OCI-LY3 (cell line): Measurements from ENCODE around the gene DUSP16.

ENCODE experiments used
- EZH2phosphoT487 ChIP-seq: fragments of 200-600 bp; shearing (Covaris generic); IDR thresholded peaks from 2 replicates; pipeline ENCODE4 v1.6.1; 2018; ENCODE audit warnings: antibody characterized with exemption, mixed run types, low read depth
- TF ChIP-seq, protein P1 (sequence below): fragments of 200-600, 300-600 bp; sonication (generic); IDR thresholded peaks from 2 replicates; pipeline ENCODE4 v1.5.1; 2014; ENCODE audit warnings: antibody characterized with exemption, low read length, low read depth

DNA sequence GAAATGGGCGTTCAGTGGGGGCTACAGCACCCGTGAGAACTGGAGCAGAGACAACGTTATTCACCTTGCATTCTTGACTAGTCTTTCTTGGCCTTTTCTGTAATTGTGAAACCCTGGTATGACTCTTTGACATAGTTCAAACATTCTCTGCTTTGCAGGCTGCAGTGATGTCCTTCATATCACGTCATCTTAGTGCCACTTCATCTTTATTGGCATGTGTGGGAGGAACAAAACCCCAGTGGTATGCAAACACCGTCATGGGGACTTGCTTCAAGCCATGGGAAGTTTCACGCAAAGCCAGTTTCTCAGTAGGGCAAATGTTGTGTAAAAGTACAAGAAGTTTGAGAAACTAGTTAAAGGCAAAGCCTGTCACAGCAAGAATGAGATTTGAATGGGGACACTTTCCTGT lies 20.2 kb upstream of the DUSP16 start:
- TF ChIP-seq, protein P1, sequence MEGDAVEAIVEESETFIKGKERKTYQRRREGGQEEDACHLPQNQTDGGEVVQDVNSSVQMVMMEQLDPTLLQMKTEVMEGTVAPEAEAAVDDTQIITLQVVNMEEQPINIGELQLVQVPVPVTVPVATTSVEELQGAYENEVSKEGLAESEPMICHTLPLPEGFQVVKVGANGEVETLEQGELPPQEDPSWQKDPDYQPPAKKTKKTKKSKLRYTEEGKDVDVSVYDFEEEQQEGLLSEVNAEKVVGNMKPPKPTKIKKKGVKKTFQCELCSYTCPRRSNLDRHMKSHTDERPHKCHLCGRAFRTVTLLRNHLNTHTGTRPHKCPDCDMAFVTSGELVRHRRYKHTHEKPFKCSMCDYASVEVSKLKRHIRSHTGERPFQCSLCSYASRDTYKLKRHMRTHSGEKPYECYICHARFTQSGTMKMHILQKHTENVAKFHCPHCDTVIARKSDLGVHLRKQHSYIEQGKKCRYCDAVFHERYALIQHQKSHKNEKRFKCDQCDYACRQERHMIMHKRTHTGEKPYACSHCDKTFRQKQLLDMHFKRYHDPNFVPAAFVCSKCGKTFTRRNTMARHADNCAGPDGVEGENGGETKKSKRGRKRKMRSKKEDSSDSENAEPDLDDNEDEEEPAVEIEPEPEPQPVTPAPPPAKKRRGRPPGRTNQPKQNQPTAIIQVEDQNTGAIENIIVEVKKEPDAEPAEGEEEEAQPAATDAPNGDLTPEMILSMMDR: no peak
- TF ChIP-seq EZH2phosphoT487: peak; percentile 89
